T-helper 2 cell treated with Interferon-gamma antibody and Interleukin-4, amounts not matched to agents 5 μg/mL and 100 μg/mL, for 36 hours (primary cell): Measurements from ENCODE around the gene ASCL1.

ENCODE experiments used
- DNase-seq: peaks from one replicate; pipeline ENCODE4 v3.0.0; 2021; ENCODE audit warnings: low spot score
- H3K27ac Mint-ChIP-seq: one replicate; pipeline ENCODE4 v1.8.0; 2021; ENCODE audit warnings: mild to moderate bottlenecking, mixed read lengths
- H3K27me3 Mint-ChIP-seq: one replicate; pipeline ENCODE4 v1.8.0; 2021; ENCODE audit warnings: low read depth, mixed read lengths
- H3K36me3 Mint-ChIP-seq: one replicate; pipeline ENCODE4 v1.8.0; 2021; ENCODE audit warnings: low read depth, mixed read lengths
- H3K4me1 Mint-ChIP-seq: one replicate; pipeline ENCODE4 v1.8.0; 2021; ENCODE audit warnings: low read depth, mixed read lengths
- H3K4me3 Mint-ChIP-seq: one replicate; pipeline ENCODE4 v1.8.0; 2022; ENCODE audit warnings: mild to moderate bottlenecking, moderate library complexity, mixed read lengths
- H3K9me3 Mint-ChIP-seq: one replicate; pipeline ENCODE4 v1.8.0; 2021; ENCODE audit warnings: mixed read lengths

ASCL1 gene

DNA sequence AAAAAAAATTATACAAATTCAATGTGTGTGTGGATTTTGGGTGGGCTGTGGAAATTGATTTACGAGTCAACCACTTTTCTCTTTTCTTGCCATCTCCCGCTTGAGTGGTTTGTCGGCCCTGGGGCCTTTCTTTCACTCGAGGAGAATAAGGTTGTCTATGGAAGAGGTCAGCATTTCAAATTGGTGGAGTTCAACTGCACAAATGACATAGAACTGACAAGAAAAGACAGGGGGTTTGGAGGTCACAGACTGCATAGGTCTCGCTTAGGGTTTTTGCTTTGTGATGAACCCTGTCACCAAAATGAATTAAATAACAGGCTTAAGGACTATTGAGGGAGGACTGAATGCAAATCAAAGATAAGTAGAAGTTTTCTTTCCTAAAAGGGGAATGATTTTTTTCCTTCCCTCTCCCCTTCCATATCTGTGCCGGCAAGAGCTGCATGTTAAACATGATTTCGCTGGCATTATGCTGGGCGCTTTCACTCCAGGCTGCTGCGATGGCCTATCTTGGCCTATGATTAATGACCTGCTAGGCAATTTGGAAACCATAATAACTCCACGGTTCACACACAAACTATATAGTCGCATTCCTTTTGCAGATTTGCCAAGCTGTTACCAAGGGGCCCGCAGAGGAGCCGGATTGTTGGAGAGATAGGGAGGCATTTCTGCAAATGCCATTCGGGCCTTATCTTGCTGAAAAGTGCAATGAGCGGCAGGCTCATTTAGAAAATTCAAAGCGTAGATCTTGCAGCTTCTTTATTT, 20.7 kb downstream of the ASCL1 start:
- Mint-ChIP-seq H3K36me3 (no peaks in the 10 kb centered on the region), H3K4me3 (no peak overlapping the region), H3K27me3 (peaks cover 7% of the 10 kb centered on the region), H3K4me1 (no peaks in the 10 kb centered on the region), H3K9me3 (no peaks in the 10 kb centered on the region), H3K27ac (no peak overlapping the region)
- no peak for DNase-seq

DNA sequence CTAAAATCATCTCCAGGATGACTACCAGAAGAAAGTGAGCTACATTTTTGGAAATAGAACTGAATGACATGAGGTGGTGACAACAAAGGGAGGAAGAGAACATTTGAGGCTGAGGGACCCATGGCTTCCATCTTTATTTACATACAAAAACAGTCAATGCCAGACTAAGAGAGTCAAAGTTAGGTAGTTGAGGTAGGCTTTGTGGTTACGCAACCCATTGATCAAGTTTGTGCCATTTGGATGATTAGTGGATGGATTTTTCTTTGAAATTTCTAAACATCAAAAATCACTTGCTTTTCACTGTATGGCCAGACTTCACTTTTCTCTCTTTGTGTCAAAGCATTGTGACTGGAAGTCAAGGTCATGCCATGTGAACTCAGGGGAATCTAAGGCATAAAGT, 22.9 kb downstream of the ASCL1 start:
- Mint-ChIP-seq H3K27me3 (peaks cover 5% of the 10 kb centered on the region), H3K36me3 (no peaks in the 10 kb centered on the region), H3K4me1 (no peaks in the 10 kb centered on the region)

GRCh38 chr12:102990419-102990818, 32.9 kb downstream of the ASCL1 start:
- Mint-ChIP-seq H3K4me1 (peaks cover 7% of the 10 kb centered on the region), H3K4me3 (no peak overlapping the region), H3K36me3 (no peaks in the 10 kb centered on the region), H3K27me3 (no peaks in the 10 kb centered on the region), H3K9me3 (peaks cover 5% of the 10 kb centered on the region), H3K27ac (no peak overlapping the region)
- no peak for DNase-seq

More for the DNA sequence above, 22.9 kb downstream of the ASCL1 start:
- DNase-seq, result no peak
- Mint-ChIP-seq H3K27ac (no peak overlapping the region), H3K9me3 (no peaks in the 10 kb centered on the region), H3K4me3 (no peak overlapping the region)

GRCh38 chr12:102992297-102992696, 34.8 kb downstream of the ASCL1 start:
- no peaks in the 10 kb centered on the region for H3K36me3 Mint-ChIP-seq
- no peaks in the 10 kb centered on the region for H3K27me3 Mint-ChIP-seq
- H3K4me1 Mint-ChIP-seq, result peaks cover 7% of the 10 kb centered on the region

GRCh38 chr12:102992720-102993119, 35.2 kb downstream of the ASCL1 start:
- DNase-seq, result no peak
- Mint-ChIP-seq H3K4me3 (no peak overlapping the region), H3K27ac (no peak overlapping the region), H3K36me3 (no peaks in the 10 kb centered on the region), H3K27me3 (no peaks in the 10 kb centered on the region), H3K9me3 (peaks cover 10% of the 10 kb centered on the region), H3K4me1 (peaks cover 7% of the 10 kb centered on the region)

More at GRCh38 chr12:102992297-102992696, 34.8 kb downstream of the ASCL1 start:
- no peak for DNase-seq
- Mint-ChIP-seq H3K27ac (no peak overlapping the region), H3K9me3 (peaks cover 8% of the 10 kb centered on the region), H3K4me3 (no peak overlapping the region)

- Mint-ChIP-seq H3K9me3 (peaks cover 12% of the 10 kb centered on the region), H3K4me1 (peaks cover 7% of the 10 kb centered on the region), H3K36me3 (no peaks in the 10 kb centered on the region), H3K27ac (no peak overlapping the region), H3K27me3 (no peaks in the 10 kb centered on the region), H3K4me3 (no peak overlapping the region)
- DNase-seq, result no peak
Observed at GRCh38 chr12:102993537-102993936, 36.1 kb downstream of the ASCL1 start.

- peaks cover 7% of the 10 kb centered on the region for H3K4me1 Mint-ChIP-seq
- no peak overlapping the region for H3K27ac Mint-ChIP-seq
- no peaks in the 10 kb centered on the region for H3K36me3 Mint-ChIP-seq
- no peak overlapping the region for H3K4me3 Mint-ChIP-seq
- H3K27me3 Mint-ChIP-seq, result no peaks in the 10 kb centered on the region
- DNase-seq, result no peak
- H3K9me3 Mint-ChIP-seq, result peaks cover 21% of the 10 kb centered on the region
Observed at GRCh38 chr12:102995372-102995771, 37.9 kb downstream of the ASCL1 start.
